Measurements from ENCODE around the gene EFCAB6.

Gene EFCAB6

GRCh38 chr22:43541462-43542407 is 270.4 kb downstream of the EFCAB6 start:
- no peak for DNase-seq

- DNase-seq, result no peak
Measured at GRCh38 chr22:43541022-43541421, 271.1 kb downstream of the EFCAB6 start.

GRCh38 chr22:43540529-43540923 is 271.6 kb downstream of the EFCAB6 start:
- DNase-seq, result no peak

- DNase-seq, result no peak
Measured at GRCh38 chr22:43539572-43540528, 272.3 kb downstream of the EFCAB6 start.

- no peak for DNase-seq
Measured at GRCh38 chr22:43537019-43537585, 275.0 kb downstream of the EFCAB6 start.

- no peak for DNase-seq
Measured at GRCh38 chr22:43535741-43536140, 276.4 kb downstream of the EFCAB6 start.

- no peak for DNase-seq
Measured at GRCh38 chr22:43535336-43535735, 276.8 kb downstream of the EFCAB6 start.

GRCh38 chr22:43534916-43535315 is 277.2 kb downstream of the EFCAB6 start:
- DNase-seq, result no peak

- no peak for DNase-seq
Measured at GRCh38 chr22:43533656-43534428, 278.3 kb downstream of the EFCAB6 start.

- no peak for DNase-seq
Measured at GRCh38 chr22:43533156-43533530, 279.0 kb downstream of the EFCAB6 start.

- no peak for DNase-seq
Measured at GRCh38 chr22:43532301-43533155, 279.6 kb downstream of the EFCAB6 start.

GRCh38 chr22:43531651-43532050 is 280.5 kb downstream of the EFCAB6 start:
- DNase-seq, result no peak

- DNase-seq, result no peak
Measured at GRCh38 chr22:43530349-43531201, 281.5 kb downstream of the EFCAB6 start.

GRCh38 chr22:43529934-43530333 is 282.2 kb downstream of the EFCAB6 start:
- DNase-seq, result no peak

- DNase-seq, result no peak
Measured at GRCh38 chr22:43529461-43529860, 282.6 kb downstream of the EFCAB6 start.

- no peak for DNase-seq
Measured at GRCh38 chr22:43528601-43529360, 283.3 kb downstream of the EFCAB6 start.

- no peak for DNase-seq
Measured at GRCh38 chr22:43526946-43527345, 285.2 kb downstream of the EFCAB6 start.

- no peak for DNase-seq
Measured at GRCh38 chr22:43526117-43526655, 285.9 kb downstream of the EFCAB6 start.

- DNase-seq, result no peak
Measured at GRCh38 chr22:43521716-43522115, 290.4 kb downstream of the EFCAB6 start.

Data from 8988T (cell line).